Upper lobe of left lung (tissue), 4 donors: ENCODE measurements around the gene MAP2K6.

Source experiments
- CTCF ChIP-seq, 6 experiments: fragments of 450-650 bp in 4 of 6; fragments of 200-600 bp in 2 of 6; sonication (generic) in 2 of 6; IDR thresholded peaks; one replicate each; pipeline ENCODE4 v1.5.1; 2016 to 2019; ENCODE audit warnings: antibody characterized with exemption in 6 of 6
- EP300 ChIP-seq, 4 donors: sonication (generic); formaldehyde crosslinking; IDR thresholded peaks; one replicate each; pipeline ENCODE4 v1.5.1; 2017; ENCODE audit warnings: antibody characterized with exemption in 4 of 4, control low read depth in 2 of 4
- POLR2A ChIP-seq, 4 donors: fragments of 450-650 bp; IDR thresholded peaks; one replicate each; pipeline ENCODE4 v1.5.1; 2016 to 2017; ENCODE audit warnings: antibody characterized with exemption in 4 of 4, mild to moderate bottlenecking in 2 of 4
- POLR2AphosphoS5 ChIP-seq, 2 donors: sonication (generic); formaldehyde crosslinking; IDR thresholded peaks; one replicate each; pipeline ENCODE4 v1.5.1; 2017; ENCODE audit warnings: antibody characterized with exemption in 2 of 2

GRCh38 chr17:69390795-69391501 lies 23.5 kb upstream of the MAP2K6 start:
- no peak for TF ChIP-seq CTCF (IDR thresholded peaks at IDR 0.05)
- TF ChIP-seq POLR2A (IDR thresholded peaks at IDR 0.05) = no peak
- no peak for TF ChIP-seq POLR2AphosphoS5 (IDR thresholded peaks at IDR 0.05)
- no peak for TF ChIP-seq EP300 (IDR thresholded peaks at IDR 0.05)
